AG09309 (cell line): ENCODE measurements around the gene DUSP22.

Experiments used
- DNase-seq: peaks from one replicate; pipeline ENCODE4 v3.0.0-alpha.2; 2010; ENCODE audit warnings: low read depth
- H3K4me3 ChIP-seq: 2 replicates; pipeline ENCODE4 v1.5.1; 2011; ENCODE audit warnings: mild to moderate bottlenecking, low read depth, low read length, moderate library complexity; ENCODE audit not compliant: control insufficient read depth
- TF ChIP-seq, protein P1 (sequence below): IDR thresholded peaks from 2 replicates; pipeline ENCODE4 v1.5.1; 2011; ENCODE audit warnings: mild to moderate bottlenecking, low read depth, low read length, inconsistent platforms; ENCODE audit not compliant: insufficient read depth, control insufficient read depth; ENCODE audit errors: missing control alignments

Gene DUSP22

DNA sequence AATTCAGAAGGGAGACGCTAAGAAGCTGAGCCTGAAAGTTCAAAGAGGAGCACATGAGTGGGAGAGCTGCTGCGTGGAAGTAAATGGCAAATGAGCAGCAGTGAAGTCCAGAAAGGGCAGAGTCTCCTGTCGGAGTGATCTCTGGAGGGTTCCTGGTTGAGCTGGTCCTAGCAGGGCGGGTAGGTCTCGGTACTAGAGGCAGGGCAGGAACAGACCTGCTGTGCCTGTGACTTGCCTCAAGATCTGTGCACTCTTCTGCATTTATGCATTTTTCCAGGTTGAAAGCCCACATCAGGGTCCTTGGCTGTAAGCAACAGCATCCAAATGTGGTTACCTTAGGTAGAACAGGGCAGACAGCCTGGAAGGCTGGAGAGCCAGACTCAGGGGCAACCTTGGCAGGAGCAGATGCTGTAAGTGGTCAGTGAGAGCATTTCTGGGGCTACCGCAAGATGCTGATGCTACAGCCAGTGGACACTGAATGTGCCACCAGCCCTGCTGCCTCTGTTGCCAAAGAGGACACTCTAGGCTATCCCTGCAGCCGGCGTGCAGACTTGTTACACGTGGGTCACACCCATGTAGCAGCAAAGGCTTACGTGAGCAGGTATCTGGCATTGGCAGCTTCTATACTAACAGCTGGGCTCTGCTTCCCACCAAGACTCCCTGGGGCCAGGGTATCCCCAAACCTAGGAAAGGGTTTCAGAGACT, 8.4 kb downstream of the DUSP22 start:
- H3K4me3 ChIP-seq: no peak overlapping the region
- TF ChIP-seq, protein P1, sequence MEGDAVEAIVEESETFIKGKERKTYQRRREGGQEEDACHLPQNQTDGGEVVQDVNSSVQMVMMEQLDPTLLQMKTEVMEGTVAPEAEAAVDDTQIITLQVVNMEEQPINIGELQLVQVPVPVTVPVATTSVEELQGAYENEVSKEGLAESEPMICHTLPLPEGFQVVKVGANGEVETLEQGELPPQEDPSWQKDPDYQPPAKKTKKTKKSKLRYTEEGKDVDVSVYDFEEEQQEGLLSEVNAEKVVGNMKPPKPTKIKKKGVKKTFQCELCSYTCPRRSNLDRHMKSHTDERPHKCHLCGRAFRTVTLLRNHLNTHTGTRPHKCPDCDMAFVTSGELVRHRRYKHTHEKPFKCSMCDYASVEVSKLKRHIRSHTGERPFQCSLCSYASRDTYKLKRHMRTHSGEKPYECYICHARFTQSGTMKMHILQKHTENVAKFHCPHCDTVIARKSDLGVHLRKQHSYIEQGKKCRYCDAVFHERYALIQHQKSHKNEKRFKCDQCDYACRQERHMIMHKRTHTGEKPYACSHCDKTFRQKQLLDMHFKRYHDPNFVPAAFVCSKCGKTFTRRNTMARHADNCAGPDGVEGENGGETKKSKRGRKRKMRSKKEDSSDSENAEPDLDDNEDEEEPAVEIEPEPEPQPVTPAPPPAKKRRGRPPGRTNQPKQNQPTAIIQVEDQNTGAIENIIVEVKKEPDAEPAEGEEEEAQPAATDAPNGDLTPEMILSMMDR: no peak
- no peak for DNase-seq

DNA sequence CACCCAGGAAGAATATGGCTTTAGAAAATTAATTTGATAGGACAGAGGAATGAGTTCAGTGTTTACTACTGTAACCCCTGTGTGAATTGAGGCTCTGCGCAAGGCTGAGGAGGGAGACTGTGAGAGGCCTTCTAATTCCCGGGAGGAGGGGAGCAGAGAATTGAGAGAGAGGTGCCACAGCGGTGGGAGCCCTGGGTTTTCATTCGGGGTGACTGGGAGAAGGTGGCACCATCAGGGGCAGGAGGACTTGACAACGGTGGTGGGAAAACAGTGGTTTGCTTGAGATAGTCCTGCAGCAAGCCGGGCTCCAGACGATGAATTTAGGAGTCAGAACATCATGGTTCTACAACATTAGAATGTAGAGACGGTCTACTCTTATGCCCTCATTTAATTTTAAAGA, 9.2 kb downstream of the DUSP22 start:
- TF ChIP-seq, protein P1: no peak
- H3K4me3 ChIP-seq: no peak overlapping the region

DNA sequence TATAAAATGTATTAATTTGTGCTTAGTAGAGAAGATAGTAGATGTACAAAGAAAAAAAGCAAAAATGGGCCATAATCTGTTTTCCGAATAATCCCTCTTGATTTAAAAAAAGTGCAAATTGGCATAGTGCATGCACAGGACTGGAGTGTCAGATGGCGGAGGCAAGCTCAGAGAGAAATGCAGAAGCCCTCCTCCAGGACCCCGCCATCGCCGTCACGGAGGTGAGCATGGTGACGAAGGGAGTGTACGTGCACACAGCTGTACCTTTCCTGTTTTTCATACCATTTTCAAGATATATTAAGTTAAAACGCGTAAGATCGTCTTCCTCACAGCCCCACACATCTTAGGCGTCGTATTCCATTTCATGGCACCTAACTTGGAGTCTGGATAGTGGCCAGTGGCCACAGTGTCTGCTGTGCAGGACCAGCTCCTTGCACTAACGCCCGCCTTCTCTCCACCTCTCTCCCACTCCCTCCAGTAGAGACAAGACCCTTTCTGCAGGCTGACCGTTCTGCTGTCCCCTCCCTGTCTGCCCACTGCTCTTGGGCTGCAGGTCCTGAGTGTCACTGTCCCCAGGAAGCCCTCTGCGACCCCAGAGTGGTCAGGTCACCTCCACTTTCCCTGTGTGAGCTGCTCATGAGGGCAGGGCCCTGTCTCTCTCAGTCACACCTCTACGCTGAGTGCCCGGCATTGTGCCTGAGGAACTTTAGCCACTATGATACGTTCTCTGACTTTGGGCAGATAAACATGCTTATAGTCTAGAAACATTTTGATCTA, 9.8 kb downstream of the DUSP22 start:
- H3K4me3 ChIP-seq: no peak overlapping the region
- TF ChIP-seq, protein P1: no peak
- DNase-seq: no peak

More for the DNA sequence above, 9.2 kb downstream of the DUSP22 start:
- DNase-seq: no peak

DNA sequence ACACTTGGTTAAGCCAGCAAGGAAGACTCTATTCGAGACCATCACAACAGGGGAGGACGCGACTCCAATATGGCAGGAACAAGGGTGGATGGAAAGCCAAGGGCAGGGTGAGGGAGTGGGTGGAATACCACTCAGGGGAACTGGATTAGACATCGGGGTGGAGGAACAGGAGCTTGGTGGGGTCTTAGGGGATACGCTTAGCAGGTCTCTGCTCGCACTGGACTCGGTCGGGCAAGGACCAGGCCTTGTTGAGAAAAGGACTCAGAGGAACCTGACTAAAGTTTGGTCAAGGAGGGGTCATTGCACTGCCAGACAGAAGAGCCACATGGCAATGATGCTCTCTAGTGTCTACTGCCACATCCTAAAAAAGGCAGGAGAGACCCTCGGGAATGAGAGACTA, 10.5 kb downstream of the DUSP22 start:
- no peak for DNase-seq
- TF ChIP-seq, protein P1: no peak
- H3K4me3 ChIP-seq: no peak overlapping the region

DNA sequence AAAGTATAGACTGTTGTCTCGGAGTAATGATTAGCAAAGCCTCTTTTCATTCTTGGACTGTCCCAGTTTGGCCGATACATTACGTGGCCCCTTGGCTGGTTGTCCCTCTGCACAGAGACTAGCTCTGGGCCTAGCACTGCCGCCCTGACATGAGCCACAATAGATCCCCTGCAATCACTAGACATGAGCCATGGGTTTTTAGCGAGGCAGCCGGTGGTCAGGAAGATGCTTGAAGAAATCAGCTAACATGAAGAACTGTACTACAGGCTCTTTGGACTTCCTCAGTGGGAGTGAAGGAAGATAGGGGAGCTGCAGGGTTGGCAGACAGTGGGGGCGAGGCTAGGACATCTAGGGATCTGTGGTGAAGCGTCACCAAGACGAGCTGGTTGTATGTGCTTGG, 11.0 kb downstream of the DUSP22 start:
- no peak overlapping the region for H3K4me3 ChIP-seq
- TF ChIP-seq, protein P1: no peak
- no peak for DNase-seq

DNA sequence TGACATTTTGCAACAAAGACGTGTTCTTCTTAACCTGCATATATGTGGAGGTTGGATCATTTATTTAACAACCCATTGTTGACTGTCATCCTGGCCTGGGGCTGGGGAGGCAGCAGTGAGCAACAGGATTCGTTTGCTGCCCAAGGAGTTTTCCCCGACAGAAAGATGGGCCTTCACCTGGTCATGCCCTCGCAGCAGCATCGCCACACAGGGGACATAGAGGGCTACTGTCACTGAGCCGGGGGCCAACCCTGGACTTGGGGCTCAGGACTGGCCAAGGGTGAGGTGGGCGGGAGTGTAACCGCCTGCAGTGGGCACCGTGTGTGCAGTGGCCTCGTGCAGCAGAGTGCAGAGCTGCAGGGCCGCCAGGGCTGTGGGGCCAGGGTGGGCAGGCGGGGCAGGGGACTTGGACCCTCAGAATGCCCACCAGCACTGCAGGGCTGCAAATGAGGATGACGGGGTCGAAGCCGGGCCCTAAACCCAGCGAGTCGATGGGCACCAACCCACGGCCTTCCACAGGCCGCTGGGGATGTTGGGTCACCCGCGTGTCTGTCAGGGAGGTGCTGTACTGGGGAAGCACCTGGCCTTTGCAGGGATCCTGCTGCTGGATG, 11.8 kb downstream of the DUSP22 start:
- TF ChIP-seq, protein P1: no peak
- H3K4me3 ChIP-seq: no peak overlapping the region
- DNase-seq: no peak
